IPS-18a (cell line): Measurements from ENCODE around the gene TMEM119.

Experiments
- H3K27ac ChIP-seq: one replicate; pipeline ENCODE4 v1.5.1; 2013; ENCODE audit warnings: low read length
- H3K27me3 ChIP-seq: one replicate; pipeline ENCODE4 v1.6.1; 2013; ENCODE audit warnings: mild to moderate bottlenecking, low read length; ENCODE audit not compliant: control insufficient read depth, insufficient read depth
- H3K36me3 ChIP-seq: one replicate; pipeline ENCODE4 v1.6.1; 2013; ENCODE audit warnings: low read depth, low read length; ENCODE audit not compliant: control insufficient read depth
- H3K4me1 ChIP-seq: one replicate; pipeline ENCODE4 v1.6.1; 2013; ENCODE audit warnings: low read depth, low read length; ENCODE audit not compliant: control insufficient read depth
- H3K4me3 ChIP-seq: one replicate; pipeline ENCODE4 v1.5.1; 2013; ENCODE audit warnings: low read length
- H3K9ac ChIP-seq: one replicate; pipeline ENCODE4 v1.6.1; 2013; ENCODE audit warnings: mild to moderate bottlenecking, low read length, moderate library complexity
- H3K9me3 ChIP-seq: one replicate; pipeline ENCODE4 v1.6.1; 2013; ENCODE audit warnings: low read depth, low read length; ENCODE audit not compliant: control insufficient read depth

Gene TMEM119, protein sequence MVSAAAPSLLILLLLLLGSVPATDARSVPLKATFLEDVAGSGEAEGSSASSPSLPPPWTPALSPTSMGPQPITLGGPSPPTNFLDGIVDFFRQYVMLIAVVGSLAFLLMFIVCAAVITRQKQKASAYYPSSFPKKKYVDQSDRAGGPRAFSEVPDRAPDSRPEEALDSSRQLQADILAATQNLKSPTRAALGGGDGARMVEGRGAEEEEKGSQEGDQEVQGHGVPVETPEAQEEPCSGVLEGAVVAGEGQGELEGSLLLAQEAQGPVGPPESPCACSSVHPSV

GRCh38 chr12:108597559-108598471, at the start of gene TMEM119:
Gene TMEM119, minus strand, starts transcription at chr12:108598084. Its CDS starts 5,701 bp downstream, at chr12:108592383.
- H3K9ac ChIP-seq = no peak within 1 kb of the TSS
- no peaks in the 10 kb centered on the region for H3K9me3 ChIP-seq
- H3K36me3 ChIP-seq = no peaks in the 10 kb centered on the region
- no peaks in the 10 kb centered on the region for H3K4me1 ChIP-seq
- H3K27me3 ChIP-seq = no peaks in the 10 kb centered on the region
- H3K27ac ChIP-seq = no peak within 1 kb of the TSS
- H3K4me3 ChIP-seq = no peak within 1 kb of the TSS

GRCh38 chr12:108646600-108647579, 49.0 kb upstream of the TMEM119 start:
- Histone ChIP-seq H3K36me3 (peaks cover 49% of the 10 kb centered on the region), H3K4me1 (no peaks in the 10 kb centered on the region), H3K27me3 (no peaks in the 10 kb centered on the region), H3K4me3 (no peak overlapping the region), H3K27ac (no peak overlapping the region), H3K9ac (no peak overlapping the region), H3K9me3 (no peaks in the 10 kb centered on the region)

GRCh38 chr12:108645686-108646599, 48.1 kb upstream of the TMEM119 start:
- no peak overlapping the region for H3K27ac ChIP-seq
- H3K9me3 ChIP-seq = no peaks in the 10 kb centered on the region
- H3K4me3 ChIP-seq = no peak overlapping the region
- no peaks in the 10 kb centered on the region for H3K27me3 ChIP-seq
- peaks cover 42% of the 10 kb centered on the region for H3K36me3 ChIP-seq
- no peaks in the 10 kb centered on the region for H3K4me1 ChIP-seq
- H3K9ac ChIP-seq = no peak overlapping the region

- no peaks in the 10 kb centered on the region for H3K4me1 ChIP-seq
- H3K27ac ChIP-seq = no peak overlapping the region
- no peaks in the 10 kb centered on the region for H3K9me3 ChIP-seq
- H3K36me3 ChIP-seq = peaks cover 34% of the 10 kb centered on the region
- no peaks in the 10 kb centered on the region for H3K27me3 ChIP-seq
- no peak overlapping the region for H3K4me3 ChIP-seq
- no peak overlapping the region for H3K9ac ChIP-seq
Measured at GRCh38 chr12:108644811-108645120, 46.9 kb upstream of the TMEM119 start.

- Histone ChIP-seq H3K27ac (no peak overlapping the region), H3K27me3 (no peaks in the 10 kb centered on the region), H3K4me1 (peaks cover under 1% of the 10 kb centered on the region), H3K36me3 (peaks cover 29% of the 10 kb centered on the region), H3K4me3 (no peak overlapping the region), H3K9ac (no peak overlapping the region), H3K9me3 (no peaks in the 10 kb centered on the region)
Measured at GRCh38 chr12:108643941-108644810, 46.3 kb upstream of the TMEM119 start.

DNA sequence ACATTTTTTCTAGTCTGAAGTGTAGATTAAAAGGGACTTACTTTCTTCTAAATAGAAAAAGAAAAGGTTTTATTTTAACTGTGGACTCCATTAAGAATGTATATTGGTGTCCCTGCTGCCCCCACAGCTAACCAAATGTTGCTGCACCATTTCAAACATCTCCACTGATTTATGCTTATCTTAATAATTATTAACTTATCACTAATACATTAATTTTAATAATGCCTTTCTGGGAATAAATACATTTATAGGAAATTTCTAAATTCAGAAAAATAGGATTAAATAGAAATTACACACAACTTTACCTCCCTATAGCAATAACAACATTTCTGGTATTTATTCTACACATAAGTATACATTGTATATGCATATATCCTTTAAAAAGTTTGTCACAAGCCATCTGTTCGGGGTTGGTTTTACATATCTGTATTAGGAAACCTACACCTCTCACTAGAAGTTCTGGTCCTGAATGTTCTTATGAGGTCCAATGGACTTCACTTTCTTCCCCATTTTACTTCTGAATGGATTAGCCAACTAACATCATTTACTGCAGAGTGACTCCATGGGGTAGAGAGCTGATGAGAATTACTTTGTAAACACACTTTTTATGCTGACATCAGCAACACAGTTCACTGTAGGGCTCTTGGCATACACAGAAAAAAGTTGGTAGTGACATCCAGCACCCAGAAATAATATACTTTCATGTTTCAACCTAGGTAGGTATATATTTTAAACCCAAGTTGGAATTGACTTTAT, 45.2 kb upstream of the TMEM119 start:
- no peaks in the 10 kb centered on the region for H3K9me3 ChIP-seq
- H3K9ac ChIP-seq = no peak overlapping the region
- H3K4me1 ChIP-seq = peaks cover 11% of the 10 kb centered on the region
- peaks cover 18% of the 10 kb centered on the region for H3K36me3 ChIP-seq
- no peak overlapping the region for H3K4me3 ChIP-seq
- no peak overlapping the region for H3K27ac ChIP-seq
- no peaks in the 10 kb centered on the region for H3K27me3 ChIP-seq

- Histone ChIP-seq H3K9me3 (no peaks in the 10 kb centered on the region), H3K36me3 (peaks cover 18% of the 10 kb centered on the region), H3K9ac (no peak overlapping the region), H3K27ac (no peak overlapping the region), H3K4me3 (no peak overlapping the region), H3K4me1 (peaks cover 18% of the 10 kb centered on the region), H3K27me3 (no peaks in the 10 kb centered on the region)
Measured at GRCh38 chr12:108642269-108642870, 44.5 kb upstream of the TMEM119 start.

GRCh38 chr12:108641446-108642268, 43.8 kb upstream of the TMEM119 start:
- Histone ChIP-seq H3K4me1 (peaks cover 22% of the 10 kb centered on the region), H3K36me3 (peaks cover 18% of the 10 kb centered on the region), H3K27me3 (no peaks in the 10 kb centered on the region), H3K4me3 (no peak overlapping the region), H3K9ac (no peak overlapping the region), H3K27ac (no peak overlapping the region), H3K9me3 (no peaks in the 10 kb centered on the region)
